OCI-LY3 (cell line): ENCODE measurements around the gene MBOAT1.

ENCODE experiments used
- H2AFZ ChIP-seq: fragments of 200-600, 300-600 bp; shearing (Covaris generic); 2 replicates; pipeline ENCODE4 v1.6.0; 2014; ENCODE audit warnings: antibody characterized with exemption, low read depth, low read length
- H3K27ac ChIP-seq: fragments of 200-600, 300-600 bp; sonication (generic); 2 replicates; pipeline ENCODE4 v1.5.1; 2014; ENCODE audit warnings: mild to moderate bottlenecking, low read length, moderate library complexity, mixed read lengths
- H3K27me3 ChIP-seq: fragments of 200-600, 300-600 bp; sonication (generic); 2 replicates; pipeline ENCODE4 v1.6.1; 2014; ENCODE audit warnings: low read depth, low read length, mixed read lengths
- H3K36me3 ChIP-seq: fragments of 200-600, 300-600 bp; sonication (generic); replicated peaks from 2 replicates; pipeline ENCODE3; 2014; ENCODE audit warnings: low read depth, low read length, mixed read lengths
- H3K4me1 ChIP-seq: fragments of 300-600, 200-600 bp; sonication (generic); 2 replicates; pipeline ENCODE4 v1.6.1; 2014; ENCODE audit warnings: low read length, mixed read lengths
- H3K4me2 ChIP-seq: fragments of 200-600, 300-600 bp; sonication (generic); 2 replicates; pipeline ENCODE4 v1.6.1; 2014; ENCODE audit warnings: low read length, mixed read lengths
- H3K4me3 ChIP-seq: fragments of 300-600, 200-600 bp; sonication (generic); 2 replicates; pipeline ENCODE4 v1.5.1; 2014; ENCODE audit warnings: antibody characterized with exemption, mild to moderate bottlenecking, low read length, moderate library complexity
- H3K79me2 ChIP-seq: fragments of 300-600, 200-600 bp; shearing (Covaris generic); 2 replicates; pipeline ENCODE4 v1.6.1; 2014; ENCODE audit warnings: mild to moderate bottlenecking, low read length, mixed read lengths
- H3K9ac ChIP-seq: fragments of 300-600, 200-600 bp; shearing (Covaris generic); 2 replicates; pipeline ENCODE4 v1.6.0; 2014; ENCODE audit warnings: mild to moderate bottlenecking, low read length, moderate library complexity
- H3K9me3 ChIP-seq: fragments of 200-600, 300-600 bp; shearing (Covaris generic); 2 replicates; pipeline ENCODE4 v1.6.1; 2014; ENCODE audit warnings: low read length, mixed read lengths; ENCODE audit not compliant: insufficient read depth
- H4K20me1 ChIP-seq: fragments of 200-600, 300-600 bp; sonication (generic); 2 replicates; pipeline ENCODE4 v1.6.1; 2016; ENCODE audit warnings: low read length, mixed read lengths; ENCODE audit not compliant: insufficient read depth
- EZH2phosphoT487 ChIP-seq: fragments of 200-600 bp; shearing (Covaris generic); IDR thresholded peaks from 2 replicates; pipeline ENCODE4 v1.6.1; 2018; ENCODE audit warnings: antibody characterized with exemption, mixed run types, low read depth
- TF ChIP-seq, protein P1 (sequence below): fragments of 200-600, 300-600 bp; sonication (generic); IDR thresholded peaks from 2 replicates; pipeline ENCODE4 v1.5.1; 2014; ENCODE audit warnings: antibody characterized with exemption, low read length, low read depth

Gene MBOAT1

DNA sequence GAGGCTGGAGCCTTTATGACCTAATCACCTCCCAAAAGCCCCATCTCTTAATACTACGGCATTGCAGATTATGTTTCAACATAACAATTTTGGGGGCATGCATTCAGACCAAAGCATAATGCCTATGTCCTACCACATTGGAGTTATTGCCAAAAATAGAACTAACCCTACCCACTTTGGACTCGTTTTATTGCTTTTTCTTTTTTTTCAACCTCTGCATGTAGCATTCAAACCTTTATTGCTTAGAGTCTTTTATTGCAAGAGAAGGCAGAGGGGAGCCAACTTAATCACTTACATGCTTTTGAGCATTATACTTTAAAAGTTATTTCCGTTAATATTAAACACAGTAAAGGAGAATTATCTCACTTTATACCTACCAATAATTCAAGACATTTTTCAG lies 8.1 kb upstream of the MBOAT1 start:
- Histone ChIP-seq H3K4me3 (no peak overlapping the region), H3K9ac (no peak overlapping the region), H2AFZ (no peak overlapping the region), H3K27me3 (no peaks in the 10 kb centered on the region), H3K27ac (no peak overlapping the region), H3K4me1 (no peaks in the 10 kb centered on the region), H3K9me3 (no peaks in the 10 kb centered on the region), H3K36me3 (no peaks in the 10 kb centered on the region), H3K79me2 (no peaks in the 10 kb centered on the region), H4K20me1 (no peaks in the 10 kb centered on the region), H3K4me2 (no peak overlapping the region)
- no peak for TF ChIP-seq EZH2phosphoT487
- TF ChIP-seq, protein P1, sequence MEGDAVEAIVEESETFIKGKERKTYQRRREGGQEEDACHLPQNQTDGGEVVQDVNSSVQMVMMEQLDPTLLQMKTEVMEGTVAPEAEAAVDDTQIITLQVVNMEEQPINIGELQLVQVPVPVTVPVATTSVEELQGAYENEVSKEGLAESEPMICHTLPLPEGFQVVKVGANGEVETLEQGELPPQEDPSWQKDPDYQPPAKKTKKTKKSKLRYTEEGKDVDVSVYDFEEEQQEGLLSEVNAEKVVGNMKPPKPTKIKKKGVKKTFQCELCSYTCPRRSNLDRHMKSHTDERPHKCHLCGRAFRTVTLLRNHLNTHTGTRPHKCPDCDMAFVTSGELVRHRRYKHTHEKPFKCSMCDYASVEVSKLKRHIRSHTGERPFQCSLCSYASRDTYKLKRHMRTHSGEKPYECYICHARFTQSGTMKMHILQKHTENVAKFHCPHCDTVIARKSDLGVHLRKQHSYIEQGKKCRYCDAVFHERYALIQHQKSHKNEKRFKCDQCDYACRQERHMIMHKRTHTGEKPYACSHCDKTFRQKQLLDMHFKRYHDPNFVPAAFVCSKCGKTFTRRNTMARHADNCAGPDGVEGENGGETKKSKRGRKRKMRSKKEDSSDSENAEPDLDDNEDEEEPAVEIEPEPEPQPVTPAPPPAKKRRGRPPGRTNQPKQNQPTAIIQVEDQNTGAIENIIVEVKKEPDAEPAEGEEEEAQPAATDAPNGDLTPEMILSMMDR = no peak

DNA sequence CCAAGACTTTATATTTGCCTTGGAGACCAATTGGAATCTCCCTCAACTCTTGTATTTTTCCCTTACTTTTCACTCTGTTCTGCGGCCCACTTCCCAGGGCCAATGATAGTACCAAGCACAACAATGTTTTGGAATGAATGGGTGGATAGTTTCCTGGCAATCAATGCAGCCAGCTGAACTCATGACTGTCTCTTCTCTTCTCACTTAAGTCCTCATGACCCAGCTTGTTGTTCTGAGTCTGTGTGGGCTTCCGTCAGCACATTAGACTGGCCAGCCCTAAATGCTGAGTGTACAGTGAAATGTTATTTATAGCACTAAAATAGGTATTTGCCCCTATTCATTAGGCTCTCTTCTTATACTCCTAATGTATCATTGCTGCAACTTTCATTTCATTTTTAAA lies 5.6 kb upstream of the MBOAT1 start:
- no peaks in the 10 kb centered on the region for H3K36me3 ChIP-seq

DNA sequence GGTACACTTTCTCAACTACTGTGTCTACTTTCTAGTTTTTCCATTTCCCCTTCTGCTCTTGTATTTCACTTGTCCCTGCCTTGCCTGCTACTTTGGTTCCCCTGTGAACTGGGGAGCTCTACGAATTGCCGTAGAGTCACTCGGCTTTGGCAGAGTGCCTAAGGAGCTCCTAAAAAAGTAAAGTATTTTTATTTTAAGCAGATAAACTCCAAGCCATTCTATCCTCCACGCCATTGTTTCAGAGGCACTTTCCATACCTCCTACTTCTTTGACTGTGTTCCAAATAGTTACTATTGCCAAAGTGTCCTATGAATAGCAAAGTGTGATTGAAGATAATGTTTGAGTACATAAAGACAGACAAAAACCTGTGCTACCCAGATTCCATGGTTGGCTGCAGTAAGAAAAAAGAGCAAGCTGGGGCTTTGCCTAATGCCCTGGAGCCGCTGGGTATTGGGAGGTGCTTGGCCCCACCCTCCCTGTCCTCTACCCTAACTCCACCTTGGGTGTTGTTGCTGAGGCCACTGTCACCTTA lies 5.1 kb upstream of the MBOAT1 start:
- Histone ChIP-seq H3K36me3 (no peaks in the 10 kb centered on the region), H3K4me2 (no peak overlapping the region)

More for the DNA sequence above, 5.6 kb upstream of the MBOAT1 start:
- Histone ChIP-seq H2AFZ (no peak overlapping the region), H3K9me3 (no peaks in the 10 kb centered on the region), H4K20me1 (no peaks in the 10 kb centered on the region), H3K27me3 (no peaks in the 10 kb centered on the region), H3K4me3 (no peak overlapping the region), H3K9ac (no peak overlapping the region), H3K79me2 (no peaks in the 10 kb centered on the region), H3K27ac (no peak overlapping the region), H3K4me1 (peaks cover 6% of the 10 kb centered on the region; the same call in 1 of the 2 replicates), H3K4me2 (no peak overlapping the region)
- TF ChIP-seq EZH2phosphoT487 = no peak
- TF ChIP-seq, protein P1 = no peak

DNA sequence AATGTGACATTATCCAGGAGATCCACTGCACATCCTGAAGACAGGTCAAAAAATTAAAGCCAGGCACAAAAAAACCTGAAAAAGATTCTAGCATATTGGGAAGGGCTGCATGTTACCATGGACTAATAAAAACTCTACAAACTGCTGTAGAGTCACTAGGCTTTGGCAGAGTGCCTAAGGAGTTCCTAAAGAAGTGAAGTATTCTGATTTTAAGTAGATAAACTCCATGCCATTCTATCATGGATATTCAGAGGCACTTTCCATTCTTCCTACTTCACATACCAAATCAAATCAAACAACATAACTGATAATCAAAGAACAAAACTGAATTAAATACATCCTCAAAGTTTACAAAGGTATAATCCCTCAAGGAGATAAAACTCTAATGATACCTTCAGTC lies 3.0 kb upstream of the MBOAT1 start:
- Histone ChIP-seq H3K9ac (no peak overlapping the region), H3K9me3 (no peaks in the 10 kb centered on the region), H3K4me3 (no peak overlapping the region), H3K27ac (no peak overlapping the region), H3K4me2 (no peak overlapping the region), H3K27me3 (peaks cover 6% of the 10 kb centered on the region; the same call in 1 of the 2 replicates), H3K4me1 (peaks cover 11% of the 10 kb centered on the region), H3K79me2 (no peaks in the 10 kb centered on the region), H3K36me3 (no peaks in the 10 kb centered on the region), H4K20me1 (no peaks in the 10 kb centered on the region), H2AFZ (no peak overlapping the region)
- TF ChIP-seq, protein P1 = no peak
- no peak for TF ChIP-seq EZH2phosphoT487

More for the DNA sequence above, 5.1 kb upstream of the MBOAT1 start:
- no peak overlapping the region for H3K27ac ChIP-seq
- H3K9me3 ChIP-seq = no peaks in the 10 kb centered on the region
- H4K20me1 ChIP-seq = no peaks in the 10 kb centered on the region
- H3K79me2 ChIP-seq = no peaks in the 10 kb centered on the region
- H2AFZ ChIP-seq = no peak overlapping the region
- H3K4me3 ChIP-seq = no peak overlapping the region
- H3K9ac ChIP-seq = no peak overlapping the region
- TF ChIP-seq, protein P1 = no peak
- TF ChIP-seq EZH2phosphoT487 = no peak
- no peaks in the 10 kb centered on the region for H3K27me3 ChIP-seq
- peaks cover 7% of the 10 kb centered on the region; the same call in 1 of the 2 replicates for H3K4me1 ChIP-seq
